ENCODE measurements around the gene NBAS. TPM values are rescaled to one million over a fixed set of nuclear protein-coding genes. Genes with fewer than 3 reads are reported as not detected.

Gene NBAS
- total and polyA plus RNA-seq, 2 of the 13 experiments (the other 11 are each of a cell fraction or from before 2014, with no cell fraction given) = 33.6 to 58.7 TPM

DNA sequence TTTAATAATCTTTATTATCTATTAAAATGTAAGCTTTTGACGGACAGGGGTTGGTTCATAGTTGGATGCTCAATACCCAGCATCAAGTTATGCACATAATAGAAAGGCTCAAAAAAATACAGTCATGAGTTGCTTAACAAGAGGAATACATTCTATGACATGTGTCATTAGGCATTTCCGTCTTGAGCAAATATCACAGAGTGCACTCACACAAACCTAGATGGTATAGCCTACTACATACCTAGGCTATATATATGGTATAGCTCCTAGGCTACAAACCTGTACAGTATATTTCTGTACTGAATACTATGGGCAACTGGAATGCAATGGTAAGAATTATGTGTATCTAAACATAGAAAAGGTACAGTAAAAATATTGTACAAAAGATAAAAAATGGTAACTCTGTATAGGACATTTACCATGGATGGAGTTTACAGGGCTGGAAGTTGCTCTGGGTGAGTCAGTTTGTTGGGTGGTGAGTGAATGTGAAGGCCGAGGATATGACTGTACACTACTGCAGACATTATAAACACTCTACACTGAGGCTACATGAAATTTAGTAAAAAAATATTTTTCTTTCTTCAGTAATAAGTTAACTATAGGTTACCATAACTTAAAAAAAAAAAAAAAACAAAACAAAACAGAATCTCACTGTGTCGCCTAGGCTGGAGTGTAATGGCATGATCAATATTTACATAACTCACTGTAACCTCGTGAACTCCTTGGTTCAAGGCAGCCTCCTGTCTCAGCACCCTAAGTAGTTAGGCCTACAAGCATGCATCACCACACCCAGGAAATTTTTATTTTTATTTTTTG is 201.2 kb downstream of the NBAS start (continued):
- no peak for TF ChIP-seq SRY (CRISPR knock-in tag; IDR thresholded peaks at IDR 0.05)
- TF ChIP-seq BHLHE40 (IDR thresholded peaks at IDR 0.05; ENCODE audit: low read length) = no peak
- no peak for TF ChIP-seq JUND (CRISPR knock-in tag; IDR thresholded peaks at IDR 0.05)
- TF ChIP-seq, protein P1, sequence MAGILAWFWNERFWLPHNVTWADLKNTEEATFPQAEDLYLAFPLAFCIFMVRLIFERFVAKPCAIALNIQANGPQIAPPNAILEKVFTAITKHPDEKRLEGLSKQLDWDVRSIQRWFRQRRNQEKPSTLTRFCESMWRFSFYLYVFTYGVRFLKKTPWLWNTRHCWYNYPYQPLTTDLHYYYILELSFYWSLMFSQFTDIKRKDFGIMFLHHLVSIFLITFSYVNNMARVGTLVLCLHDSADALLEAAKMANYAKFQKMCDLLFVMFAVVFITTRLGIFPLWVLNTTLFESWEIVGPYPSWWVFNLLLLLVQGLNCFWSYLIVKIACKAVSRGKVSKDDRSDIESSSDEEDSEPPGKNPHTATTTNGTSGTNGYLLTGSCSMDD (CRISPR knock-in tag; IDR thresholded peaks at IDR 0.05) = no peak
- TF ChIP-seq ZBTB44 (CRISPR knock-in tag; IDR thresholded peaks at IDR 0.05) = no peak
- TF ChIP-seq ZNF790 (CRISPR knock-in tag; IDR thresholded peaks at IDR 0.05; ENCODE audit: borderline replicate concordance) = no peak
- no peak for TF ChIP-seq HNF4G (IDR thresholded peaks at IDR 0.05; ENCODE audit: borderline replicate concordance, low read depth, low read length)
- TF ChIP-seq HNF4G (CRISPR knock-in tag; IDR thresholded peaks at IDR 0.05; ENCODE audit: borderline replicate concordance, low read depth) = no peak
- TF ChIP-seq ATF7-NPFF (CRISPR knock-in tag; IDR thresholded peaks at IDR 0.05; ENCODE audit: low read depth) = no peak
- TF ChIP-seq ZNF552 (CRISPR knock-in tag; IDR thresholded peaks at IDR 0.05; ENCODE audit: borderline replicate concordance) = no peak
- TF ChIP-seq DBP (CRISPR knock-in tag; IDR thresholded peaks at IDR 0.05; ENCODE audit: not compliant biosample characterization) = no peak
- no peak for TF ChIP-seq DNMT3B (CRISPR knock-in tag; conservative IDR thresholded peaks at IDR 0.05)
- TF ChIP-seq ZNF382 (CRISPR knock-in tag; IDR thresholded peaks at IDR 0.05; ENCODE audit: borderline replicate concordance) = no peak
- no peak for TF ChIP-seq CEBPZ (IDR thresholded peaks at IDR 0.05; ENCODE audit: low read length)
- TF ChIP-seq, protein P2, sequence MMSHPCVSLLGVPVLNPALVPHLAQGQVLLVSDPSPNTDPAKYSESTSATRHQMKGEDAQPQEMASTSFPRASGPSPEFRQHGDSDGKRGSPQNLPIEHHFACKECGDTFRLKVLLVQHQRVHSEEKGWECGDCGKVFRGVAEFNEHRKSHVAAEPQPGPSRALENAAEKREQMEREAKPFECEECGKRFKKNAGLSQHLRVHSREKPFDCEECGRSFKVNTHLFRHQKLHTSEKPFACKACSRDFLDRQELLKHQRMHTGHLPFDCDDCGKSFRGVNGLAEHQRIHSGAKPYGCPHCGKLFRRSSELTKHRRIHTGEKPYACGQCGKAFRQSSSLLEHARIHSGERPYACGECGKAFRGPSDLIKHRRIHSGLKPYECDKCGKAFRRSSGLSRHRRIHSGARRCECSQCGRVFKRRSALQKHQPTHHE (CRISPR knock-in tag; IDR thresholded peaks at IDR 0.05; ENCODE audit: borderline replicate concordance) = no peak
- TF ChIP-seq ZNF136 (CRISPR knock-in tag; IDR thresholded peaks at IDR 0.05; ENCODE audit: low read depth) = no peak
- no peak for TF ChIP-seq ZBTB43 (CRISPR knock-in tag; conservative IDR thresholded peaks at IDR 0.05)
- TF ChIP-seq RARA (CRISPR knock-in tag; IDR thresholded peaks at IDR 0.05) = peak; percentile 92
- no peak for TF ChIP-seq MED13 (CRISPR knock-in tag; IDR thresholded peaks at IDR 0.05)

Measured in HepG2 (cell line).